RWPE1 (cell line): Measurements from ENCODE around the gene EFTUD2.
A peak's percentile ranks its signal among the peaks of the same experiment; 100 is the strongest.

ENCODE experiments used
- CTCF ChIA-PET: fragments of 350-600 bp; sonication (Branson Sonifier 250); formaldehyde crosslinking; extraction: SDS; loops from one replicate; lab custom pipeline; 2021; lab: Yijun Ruan, JAX
- POLR2A ChIA-PET: fragments of 400-600 bp; formaldehyde crosslinking; extraction: SDS; loops from one replicate; lab custom pipeline; 2020; ENCODE audit warnings: antibody characterized with exemption; ENCODE audit not compliant: low non-redundant PET; lab: Yijun Ruan, JAX
- DNase-seq: peaks from one replicate; pipeline ENCODE4 v3.0.0; 2012; ENCODE audit warnings: low spot score
- H3K27ac ChIP-seq: fragments of 450-650 bp; 2 replicates; pipeline ENCODE4 v1.5.1; 2017
- TF ChIP-seq, protein P1 (sequence below): fragments of 450-650 bp; conservative IDR thresholded peaks from 2 replicates; pipeline ENCODE4 v1.5.1; 2017; ENCODE audit warnings: low read depth, mild to moderate bottlenecking

EFTUD2 gene

DNA sequence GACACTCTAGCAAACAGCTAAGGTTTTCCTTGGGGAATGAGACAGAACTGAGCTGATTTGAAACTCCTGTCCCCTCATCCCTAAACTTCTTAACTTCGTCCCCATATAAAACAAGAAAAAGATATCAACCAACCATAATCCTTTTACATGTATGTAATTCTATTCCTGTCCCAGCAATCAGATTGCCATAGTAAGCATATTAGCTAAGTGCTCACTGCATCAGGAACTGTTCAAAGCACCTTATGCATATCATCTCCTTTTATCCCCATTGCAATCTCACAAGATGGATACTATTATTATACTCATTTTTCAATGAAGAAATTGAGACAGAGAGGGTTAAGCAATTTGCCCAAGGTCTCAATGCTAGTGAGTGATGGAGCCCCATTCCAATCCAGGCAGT, 41.5 kb upstream of the EFTUD2 start:
- H3K27ac ChIP-seq = peak overlapping the region; percentile 86; the same call in 1 of the 2 replicates
- TF ChIP-seq, protein P1, sequence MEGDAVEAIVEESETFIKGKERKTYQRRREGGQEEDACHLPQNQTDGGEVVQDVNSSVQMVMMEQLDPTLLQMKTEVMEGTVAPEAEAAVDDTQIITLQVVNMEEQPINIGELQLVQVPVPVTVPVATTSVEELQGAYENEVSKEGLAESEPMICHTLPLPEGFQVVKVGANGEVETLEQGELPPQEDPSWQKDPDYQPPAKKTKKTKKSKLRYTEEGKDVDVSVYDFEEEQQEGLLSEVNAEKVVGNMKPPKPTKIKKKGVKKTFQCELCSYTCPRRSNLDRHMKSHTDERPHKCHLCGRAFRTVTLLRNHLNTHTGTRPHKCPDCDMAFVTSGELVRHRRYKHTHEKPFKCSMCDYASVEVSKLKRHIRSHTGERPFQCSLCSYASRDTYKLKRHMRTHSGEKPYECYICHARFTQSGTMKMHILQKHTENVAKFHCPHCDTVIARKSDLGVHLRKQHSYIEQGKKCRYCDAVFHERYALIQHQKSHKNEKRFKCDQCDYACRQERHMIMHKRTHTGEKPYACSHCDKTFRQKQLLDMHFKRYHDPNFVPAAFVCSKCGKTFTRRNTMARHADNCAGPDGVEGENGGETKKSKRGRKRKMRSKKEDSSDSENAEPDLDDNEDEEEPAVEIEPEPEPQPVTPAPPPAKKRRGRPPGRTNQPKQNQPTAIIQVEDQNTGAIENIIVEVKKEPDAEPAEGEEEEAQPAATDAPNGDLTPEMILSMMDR = no peak
- no peak for DNase-seq
- ChIA-PET POLR2A (no interaction called here), CTCF (interaction anchor here (0.7 to 1.4 kb wide), 3 partner anchors 21 to 159 kb away, joined by 3 read pairs; no protein-coding TSS in a partner anchor)

DNA sequence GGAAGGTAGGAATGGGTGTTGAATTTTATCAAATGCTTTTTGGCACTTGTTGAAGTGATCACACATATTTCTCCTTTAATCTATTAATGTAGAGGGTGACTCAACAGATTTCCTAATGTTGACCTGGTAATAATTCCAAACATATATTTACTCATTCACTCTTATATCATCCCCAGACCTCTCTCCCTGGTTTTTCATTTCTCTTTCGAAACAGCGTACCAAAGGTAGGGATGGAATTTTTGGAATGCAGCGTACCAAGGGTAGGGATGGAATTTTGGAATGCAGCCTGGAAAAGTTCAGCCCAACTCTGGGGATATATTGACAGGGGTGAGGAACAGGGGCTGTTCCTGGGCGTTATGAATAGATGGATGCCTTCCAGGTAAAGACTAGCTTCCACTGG, 41.1 kb upstream of the EFTUD2 start:
- TF ChIP-seq, protein P1 = no peak
- peak; percentile 97 for DNase-seq
- H3K27ac ChIP-seq = no peak overlapping the region
- ChIA-PET POLR2A (no interaction called here), CTCF (interaction anchor here (0.6 to 1.1 kb wide), 4 partner anchors 20 to 159 kb away, joined by 3 to 6 read pairs (median 3); no protein-coding TSS in a partner anchor)

DNA sequence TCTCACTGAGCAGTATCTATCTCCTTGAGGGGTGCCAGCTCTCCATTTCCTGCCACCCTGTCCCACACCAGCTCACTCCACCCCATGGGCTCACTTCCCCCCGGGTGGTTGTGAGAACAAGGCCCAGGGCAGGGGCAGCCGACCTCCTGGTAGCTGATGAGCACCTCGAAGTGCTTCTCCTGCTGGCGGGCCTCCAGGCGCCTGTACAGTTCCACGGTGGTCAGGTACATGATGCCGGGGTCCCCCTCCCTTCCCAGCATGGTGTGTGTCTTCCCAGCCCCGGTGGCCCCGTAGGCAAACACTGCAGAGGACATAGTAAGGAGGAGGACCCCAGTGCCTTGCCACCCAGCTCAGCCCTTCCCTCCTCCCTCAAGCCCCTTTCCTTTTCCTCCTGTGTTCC, 35.9 kb upstream of the EFTUD2 start:
- POLR2A ChIA-PET = no interaction called here

DNA sequence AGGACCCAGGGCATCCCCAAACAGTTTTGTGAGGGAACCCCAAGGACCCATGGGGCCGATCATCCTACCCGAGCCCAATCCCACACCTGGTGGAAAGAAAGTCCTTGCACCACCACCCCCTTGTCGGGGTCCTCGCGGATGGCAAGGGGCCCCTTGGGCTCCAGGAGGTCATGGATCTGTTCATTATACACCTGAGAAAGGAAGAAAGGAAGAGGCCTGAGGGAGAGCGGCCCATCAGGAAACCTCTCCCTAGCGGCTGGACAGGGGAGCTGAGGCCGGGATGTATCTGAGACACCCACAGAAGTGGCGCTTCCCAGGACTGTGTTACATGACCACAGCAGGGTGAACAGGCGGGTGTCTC, 35.5 kb upstream of the EFTUD2 start:
- DNase-seq = no peak
- ChIA-PET POLR2A (no interaction called here), CTCF (interaction anchor here (0.8 to 1.4 kb wide), 2 partner anchors 15 to 31 kb away, joined by 3 to 5 read pairs; no protein-coding TSS in a partner anchor)
- H3K27ac ChIP-seq = peak overlapping the region; percentile 34
- TF ChIP-seq, protein P1 = no peak

More for the DNA sequence above, 35.9 kb upstream of the EFTUD2 start:
- TF ChIP-seq, protein P1 = no peak
- peak overlapping the region; percentile 34 for H3K27ac ChIP-seq
- CTCF ChIA-PET = interaction anchor here (0.8 to 1.4 kb wide), 2 partner anchors 15 to 31 kb away, joined by 3 to 5 read pairs; no protein-coding TSS in a partner anchor
- DNase-seq = no peak

DNA sequence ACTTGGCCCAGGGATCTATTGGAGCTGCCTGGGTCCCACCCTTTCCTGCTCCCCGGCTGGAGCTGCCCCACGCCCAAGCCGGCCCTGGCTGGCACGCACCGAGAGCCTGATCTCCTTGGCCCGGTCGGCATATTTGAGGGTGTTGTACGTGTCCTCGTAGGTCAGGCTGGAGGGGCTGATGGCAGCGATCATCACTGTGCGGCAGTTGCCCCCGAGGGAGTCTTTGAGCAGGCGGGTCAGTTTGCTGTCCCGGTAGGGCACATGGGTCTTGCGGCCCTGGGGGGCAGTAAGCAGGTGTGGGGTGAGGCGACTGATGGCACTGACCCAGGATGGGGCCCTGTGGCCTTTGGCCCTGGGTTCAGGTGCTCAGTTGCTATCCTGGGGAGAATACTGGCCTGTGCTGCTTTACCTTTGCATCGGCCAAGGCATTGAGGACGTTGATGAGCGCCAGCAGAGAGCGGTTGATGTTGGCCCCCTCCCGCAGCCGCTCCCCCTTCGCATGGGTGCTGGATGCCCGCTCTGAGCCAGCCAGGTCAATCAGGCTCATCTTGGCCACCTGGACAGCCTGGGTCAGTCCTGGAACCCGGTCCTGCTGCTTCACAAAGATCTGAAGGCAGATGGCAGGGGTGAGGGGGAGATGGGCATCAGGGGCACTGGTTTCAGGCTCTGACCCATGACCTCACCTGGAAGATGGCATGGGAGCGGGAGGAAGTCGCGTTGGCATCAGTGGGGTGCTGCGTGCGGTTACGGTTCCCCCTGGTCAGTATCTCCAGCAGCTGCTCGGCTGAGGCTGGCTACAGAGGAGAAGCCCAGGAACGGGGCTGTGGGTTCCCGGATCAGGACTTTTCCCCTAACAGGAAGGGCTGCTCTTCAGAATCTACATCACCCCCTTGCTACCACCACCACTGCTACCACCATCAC, 34.8 kb upstream of the EFTUD2 start:
- ChIA-PET CTCF (interaction anchor here (0.8 to 1.4 kb wide), 2 partner anchors 14 to 30 kb away, joined by 3 to 5 read pairs; no protein-coding TSS in a partner anchor), POLR2A (no interaction called here)
- no peak for DNase-seq
- TF ChIP-seq, protein P1 = no peak
- peak overlapping the region; percentile 34 for H3K27ac ChIP-seq

DNA sequence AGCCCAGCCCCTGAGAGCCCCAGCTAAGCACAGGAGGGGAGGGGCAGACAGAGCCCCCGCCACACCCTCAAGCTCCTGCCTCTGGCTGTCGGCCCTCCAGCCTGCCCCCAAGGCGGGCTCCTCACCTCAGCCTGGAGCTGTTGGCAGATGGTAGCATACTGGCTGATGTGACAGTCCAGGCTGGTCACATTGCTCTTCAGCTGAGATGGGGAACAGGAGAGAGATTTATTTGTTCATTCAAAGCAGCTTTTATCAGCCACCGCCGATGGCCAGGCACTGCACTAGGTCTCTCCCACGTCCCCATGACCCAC, 33.5 kb upstream of the EFTUD2 start:
- peak overlapping the region; percentile 34 for H3K27ac ChIP-seq
- ChIA-PET POLR2A (no interaction called here), CTCF (interaction anchor here (1.4 kb wide), 1 partner anchor 90 kb away, joined by 5 read pairs; no protein-coding TSS in a partner anchor)
- TF ChIP-seq, protein P1 = no peak
- DNase-seq = no peak
